Endothelial cell of umbilical vein (primary cell): ENCODE data around the gene ADM5.

Experiments
- CTCF ChIP-seq, 2 donors: IDR thresholded peaks; 1 replicate in 1 of 2; 2 replicates in 1 of 2; pipeline ENCODE4 v1.5.1; 2011; ENCODE audit warnings: low read length in 2 of 2, mild to moderate bottlenecking in 2 of 2, moderate library complexity in 2 of 2, control low read depth in 1 of 2, inconsistent platforms in 1 of 2, low read depth in 1 of 2; ENCODE audit not compliant: insufficient read depth in 1 of 2; ENCODE audit errors: extremely low read depth in 1 of 2
- EZH2 ChIP-seq: IDR thresholded peaks from 2 replicates; pipeline ENCODE4 v1.6.1; 2012; ENCODE audit warnings: borderline replicate concordance, low read depth, mild to moderate bottlenecking, moderate library complexity, low read length, inconsistent platforms; ENCODE audit not compliant: severe bottlenecking
- MYC ChIP-seq: IDR thresholded peaks from one replicate; pipeline ENCODE4 v1.6.1; 2011; ENCODE audit warnings: mild to moderate bottlenecking, low read depth, low read length
- POLR2A ChIP-seq: IDR thresholded peaks from 2 replicates; pipeline ENCODE4 v1.6.1; 2012; ENCODE audit warnings: low read depth, mild to moderate bottlenecking, control low read depth, low read length

- TF ChIP-seq EZH2 = no peak
- no peak for TF ChIP-seq CTCF (IDR thresholded peaks at IDR 0.05; ENCODE audit: extremely low read depth in 1 of 2, insufficient read depth in 1 of 2, low read depth in 1 of 2, low read length in 2 of 2)
- no peak for TF ChIP-seq POLR2A
- TF ChIP-seq MYC = no peak
Measured at GRCh38 chr19:49696115-49696514, 6.7 kb downstream of the ADM5 start.
